CMK (cell line): ENCODE results near the gene CEP112.
A peak's percentile ranks its signal among the peaks of the same experiment; 100 is the strongest.

ENCODE experiments used
- DNase-seq: peaks from one replicate; pipeline ENCODE4 v3.0.0-alpha.2; 2010; ENCODE audit warnings: low read depth

The CEP112 gene

DNA sequence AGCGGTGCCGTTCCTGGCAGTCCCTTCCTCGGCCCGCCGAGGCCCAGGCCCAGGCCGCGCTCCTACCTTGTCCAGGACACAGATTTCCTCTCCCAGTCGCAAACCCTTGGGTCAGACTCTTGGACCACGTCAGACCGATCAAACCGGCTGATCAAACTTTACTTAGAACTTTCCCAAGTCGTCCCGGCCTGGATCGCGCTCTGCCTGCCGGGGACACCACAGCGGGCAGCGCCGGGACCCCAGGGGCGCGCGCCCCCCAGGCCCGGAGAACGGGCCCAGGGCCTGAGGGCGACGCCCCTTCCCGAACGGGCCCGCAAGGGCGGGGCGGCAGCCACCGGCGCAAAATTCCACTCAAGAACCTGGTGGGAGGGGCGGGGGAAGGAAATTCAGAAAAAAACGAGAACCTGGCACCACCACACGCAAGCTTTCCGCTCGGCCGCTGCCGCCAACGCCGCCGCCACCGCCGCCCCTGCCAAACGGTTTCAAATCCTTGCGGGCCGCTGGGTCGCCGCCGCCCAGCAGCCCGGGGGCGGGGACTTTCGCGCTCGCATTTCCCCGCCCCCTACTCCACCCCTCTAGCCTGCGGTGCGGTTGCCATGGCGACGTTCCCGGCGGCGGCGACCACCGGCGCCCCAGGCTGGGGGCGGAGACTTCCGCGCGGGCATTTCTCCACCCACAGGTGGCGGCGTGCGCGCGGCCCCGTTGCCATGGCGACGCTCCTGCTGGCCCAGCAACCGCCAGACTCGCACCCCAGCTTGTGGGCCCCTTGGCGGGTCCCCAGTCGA is at the start of gene CEP112:
Gene CEP112 (minus strand): TSS at position 541 of the 785 bp plus-strand sequence.
- peak; percentile 63 for DNase-seq

DNA sequence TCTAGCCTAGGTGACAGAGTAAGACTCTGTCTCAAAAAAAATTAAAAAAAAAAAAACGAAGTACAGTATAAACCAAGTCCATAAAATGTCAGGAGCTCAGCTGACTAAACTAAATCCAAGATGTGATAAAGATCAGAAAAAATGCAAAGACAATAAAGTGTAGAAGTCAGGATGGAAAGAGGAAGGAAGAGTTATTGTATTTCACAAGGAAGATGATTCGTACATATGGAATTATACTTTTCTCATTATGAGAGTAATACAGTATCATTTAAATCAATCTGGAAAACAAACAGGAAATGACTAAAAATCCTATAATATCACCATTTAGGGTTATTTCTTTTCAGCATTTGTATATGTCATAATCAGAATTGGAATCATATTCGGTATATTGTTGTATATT is 48.7 kb upstream of the CEP112 start:
- DNase-seq: no peak

DNA sequence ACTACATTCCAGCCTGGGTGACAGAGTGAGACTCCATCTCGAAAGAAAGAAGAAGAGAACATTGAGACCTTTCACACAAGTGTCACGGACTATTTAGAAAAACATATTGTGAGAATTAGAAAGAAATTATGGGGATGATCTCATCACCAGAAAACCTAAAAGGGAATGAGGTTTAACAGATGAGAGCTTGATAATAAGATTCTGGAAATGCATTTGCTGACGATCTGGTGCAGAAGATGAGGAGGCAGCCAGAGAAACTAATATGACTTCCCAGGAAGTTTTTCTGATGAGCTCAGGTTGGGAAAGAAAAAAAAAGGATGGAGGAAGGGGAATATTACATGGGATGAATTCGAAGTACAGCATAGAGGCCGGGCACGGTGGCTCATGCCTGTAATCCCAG is 48.1 kb upstream of the CEP112 start:
- DNase-seq: no peak

DNA sequence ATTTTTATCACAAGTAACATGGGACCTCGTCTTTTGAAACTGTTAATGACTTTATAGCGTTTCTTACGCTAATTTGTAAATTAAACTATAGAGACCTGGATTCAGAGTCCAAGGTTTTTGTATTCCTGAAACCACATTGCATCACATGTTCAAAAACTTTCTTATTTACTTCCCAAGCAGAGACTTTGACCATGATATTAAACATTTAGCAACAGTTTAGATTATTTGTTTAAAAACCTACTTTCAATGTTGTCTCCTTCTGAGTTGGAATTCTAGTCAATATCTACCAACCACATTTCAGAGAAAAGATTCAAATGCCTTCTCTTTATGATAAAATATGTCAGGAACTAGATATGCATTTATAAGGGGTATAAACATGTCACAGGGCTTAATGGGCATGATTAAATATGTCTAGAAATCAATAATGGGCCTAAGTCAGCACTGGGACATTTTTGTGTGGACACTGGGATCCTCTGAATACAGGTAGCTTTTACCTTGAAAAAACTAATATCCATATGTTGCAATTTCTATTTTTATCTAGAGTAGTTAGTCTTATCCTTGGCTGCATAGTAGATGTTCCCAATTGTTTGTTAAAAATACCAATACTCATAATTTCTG is 43.6 kb upstream of the CEP112 start:
- DNase-seq: no peak

DNA sequence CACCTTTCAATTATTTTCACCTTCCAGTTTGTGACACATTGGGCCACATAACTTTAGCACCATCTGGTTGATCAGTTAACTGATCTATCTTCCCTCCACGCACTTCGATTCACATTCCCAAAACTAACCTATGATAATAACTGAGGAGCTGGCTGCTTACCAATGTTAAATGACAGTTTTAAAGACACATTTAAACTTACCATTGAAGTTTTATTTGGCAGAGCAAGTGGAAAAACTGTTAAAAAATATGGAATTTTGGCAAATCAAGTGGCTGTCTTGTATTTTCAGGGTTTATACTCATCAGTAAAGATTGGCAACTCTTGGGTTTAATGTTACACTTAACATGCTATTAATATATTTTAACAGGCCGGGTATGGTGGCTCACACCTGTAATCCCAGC is 42.7 kb upstream of the CEP112 start:
- DNase-seq: no peak

DNA sequence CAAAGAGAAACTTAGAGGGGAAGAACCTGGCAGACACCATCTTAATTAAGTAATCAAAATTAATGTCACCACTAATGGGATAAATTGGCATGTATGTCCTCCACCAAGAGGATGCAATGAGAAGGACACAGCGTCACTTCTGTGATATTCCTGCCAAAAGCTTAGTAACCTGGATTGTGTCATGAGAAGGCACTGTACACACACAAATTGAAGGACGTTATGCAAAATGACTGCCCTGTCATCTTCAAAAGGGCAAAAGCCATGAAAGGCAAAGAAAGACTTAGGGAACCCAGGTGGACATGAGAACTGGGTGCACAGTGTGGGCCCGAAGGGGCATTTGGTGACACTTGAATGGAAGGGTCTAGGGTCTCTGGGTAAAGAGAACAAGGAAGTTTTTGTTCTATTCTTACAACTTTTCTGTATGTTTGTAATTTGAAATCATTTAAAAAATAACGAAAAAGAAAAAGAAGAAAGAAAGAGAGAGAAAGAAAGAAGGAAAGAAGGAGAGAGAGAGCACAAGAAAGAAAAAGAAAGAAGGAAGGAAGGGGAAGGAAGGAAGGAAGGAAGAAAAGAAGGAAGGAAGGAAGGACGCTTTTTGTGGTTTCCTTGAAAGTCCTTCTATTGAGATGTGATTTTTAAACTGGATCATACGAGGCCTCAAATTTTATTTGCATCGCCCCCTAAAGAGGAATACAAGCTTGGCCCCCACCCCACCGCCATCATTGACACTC is 41.3 kb upstream of the CEP112 start:
- no peak for DNase-seq

DNA sequence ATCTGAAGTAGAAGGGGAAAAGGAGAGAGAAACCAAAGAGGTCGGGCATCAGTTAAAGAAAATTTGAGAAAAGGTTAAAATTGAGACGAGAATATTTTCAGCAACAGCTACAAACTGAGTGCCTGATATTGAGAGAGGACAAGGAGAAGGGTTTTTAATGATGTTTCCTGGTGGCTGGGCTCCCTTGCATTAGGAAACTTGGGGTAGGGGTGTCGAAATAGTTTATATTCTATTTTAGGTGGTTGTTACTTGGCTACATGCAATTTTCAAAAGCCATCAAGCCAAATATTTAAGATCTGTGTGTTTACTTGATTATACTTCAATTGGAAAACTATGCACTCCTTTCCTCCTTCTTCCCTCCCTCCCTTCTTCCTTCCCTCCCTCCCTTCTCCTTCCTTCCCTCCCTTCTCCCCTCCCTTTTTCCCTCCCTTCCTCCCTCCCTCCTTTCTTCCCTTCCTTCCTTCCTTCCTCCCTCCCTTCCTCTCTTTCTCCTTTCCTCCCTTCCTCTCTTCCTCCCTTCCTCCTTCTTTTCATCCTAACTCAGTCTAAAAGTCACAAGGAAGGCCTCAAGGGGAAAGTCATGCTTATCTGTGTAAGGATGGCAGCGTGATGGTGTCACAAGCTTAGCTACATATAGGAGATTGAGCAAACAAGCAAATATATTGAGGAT is 39.1 kb upstream of the CEP112 start:
- no peak for DNase-seq

DNA sequence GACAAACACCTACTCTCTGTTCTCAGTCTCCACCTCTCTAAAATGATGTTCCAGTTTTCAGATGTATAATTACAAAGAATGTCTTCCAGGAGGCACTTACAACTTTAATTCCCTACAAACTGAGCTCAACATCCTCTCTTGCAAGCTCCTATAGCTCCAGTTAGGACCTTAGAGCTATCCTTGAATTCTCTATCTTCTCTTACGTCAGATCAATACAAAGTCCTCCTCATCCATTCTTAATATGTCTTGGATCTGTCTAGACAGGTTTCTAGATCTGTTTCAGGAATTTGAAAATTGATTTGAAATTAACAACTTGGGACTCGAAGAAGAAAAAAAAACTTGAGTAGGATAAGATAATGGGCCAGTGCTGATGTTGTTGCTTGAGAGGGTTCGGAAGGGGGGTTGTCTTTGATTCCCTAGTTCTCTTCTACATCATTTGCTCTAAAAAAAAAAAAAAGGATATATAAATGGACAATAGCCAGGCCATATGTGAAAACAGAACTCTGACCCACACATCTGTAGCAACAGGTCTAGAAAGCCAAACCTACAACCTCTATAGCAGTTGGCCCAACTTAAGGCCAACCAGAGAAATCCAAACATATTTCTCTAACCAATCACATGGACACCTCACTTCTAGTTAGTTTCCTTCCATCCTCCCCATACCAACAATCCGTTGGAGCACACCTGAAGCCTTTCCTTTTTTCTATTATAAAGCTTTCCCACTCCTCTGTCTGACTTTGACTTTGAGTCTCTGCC is 38.0 kb upstream of the CEP112 start:
- DNase-seq: no peak

DNA sequence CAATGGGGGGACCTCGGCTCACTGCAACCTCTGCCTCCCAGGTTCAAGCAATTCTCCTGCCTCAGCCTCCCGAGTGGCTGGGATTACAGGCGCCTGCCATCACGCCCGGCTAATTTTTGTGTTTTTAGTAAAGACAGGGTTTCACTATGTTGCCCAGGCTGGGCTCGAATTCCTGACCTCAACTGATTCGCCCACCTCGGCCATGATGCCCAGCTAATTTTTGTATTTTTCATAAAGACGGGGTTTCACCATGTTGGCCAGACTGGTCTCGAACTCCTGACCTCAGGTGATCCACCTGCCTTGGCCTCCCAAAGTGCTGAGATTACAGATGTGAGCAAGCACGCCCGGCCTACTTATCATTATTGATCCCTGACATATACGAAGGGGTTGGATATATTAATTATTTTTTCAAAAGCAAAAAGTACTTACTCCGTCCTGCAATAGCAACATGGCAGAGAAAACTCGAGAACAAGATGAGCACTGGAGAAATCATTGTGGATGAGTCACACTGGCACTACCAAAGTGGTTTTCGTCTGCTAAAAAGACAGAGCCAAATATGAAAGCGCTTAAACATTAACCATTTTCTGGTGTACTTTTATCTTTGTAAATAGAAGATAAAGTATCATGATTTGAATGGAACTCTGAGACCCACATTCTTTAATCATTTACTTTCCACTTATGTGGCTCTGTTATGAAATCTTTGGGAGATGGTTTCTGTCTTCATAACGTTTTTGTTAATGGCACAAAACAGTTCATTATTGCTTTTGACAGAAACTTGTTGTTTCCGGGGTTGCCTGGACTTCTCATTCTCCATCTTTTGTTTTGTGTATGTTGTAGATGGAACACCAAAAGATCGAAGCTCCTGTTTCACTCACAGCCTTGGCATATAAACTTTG is 37.2 kb upstream of the CEP112 start, which contains the start of gene APOH:
Gene APOH (minus strand): TSS at position 529 of the 896 bp plus-strand sequence. CDS start 36 bp downstream, at position 493.
- no peak for DNase-seq

DNA sequence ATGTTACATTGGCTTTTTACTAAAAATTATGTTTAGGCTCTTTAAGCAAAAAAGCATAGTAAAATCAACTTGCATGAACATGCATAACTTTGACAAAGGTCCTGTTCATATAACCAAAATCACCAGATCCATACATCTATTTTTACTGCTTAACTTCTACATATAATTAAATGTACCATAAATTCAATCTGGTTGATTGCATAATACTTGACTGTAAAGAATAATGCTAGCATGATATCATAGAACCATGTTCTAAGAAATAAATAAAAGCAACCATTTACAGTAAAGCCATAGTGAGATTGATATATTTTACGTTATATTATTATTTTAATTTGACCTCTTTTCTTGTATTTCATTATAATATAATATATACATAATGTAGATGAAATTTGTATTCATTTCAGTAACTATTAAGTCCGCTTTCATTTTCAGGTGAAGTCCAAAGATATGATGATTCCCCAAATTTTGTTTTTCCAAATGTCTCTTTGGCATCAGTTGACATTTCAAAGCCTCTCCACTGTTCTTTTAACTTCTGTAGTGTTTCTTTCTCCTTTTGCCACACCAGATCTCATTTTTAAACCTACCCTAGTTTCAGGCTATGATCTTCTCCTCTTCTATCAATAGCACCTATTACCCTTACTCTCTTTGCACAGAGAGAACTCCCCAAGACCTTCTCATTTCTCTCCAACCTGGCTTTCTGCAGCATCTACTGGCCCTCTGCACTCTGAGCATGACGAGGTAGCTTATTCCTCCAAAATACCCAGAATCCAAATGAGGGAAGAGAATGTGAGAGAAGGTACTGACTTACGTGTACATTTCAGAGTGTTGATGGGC is 35.5 kb upstream of the CEP112 start:
- DNase-seq: no peak

DNA sequence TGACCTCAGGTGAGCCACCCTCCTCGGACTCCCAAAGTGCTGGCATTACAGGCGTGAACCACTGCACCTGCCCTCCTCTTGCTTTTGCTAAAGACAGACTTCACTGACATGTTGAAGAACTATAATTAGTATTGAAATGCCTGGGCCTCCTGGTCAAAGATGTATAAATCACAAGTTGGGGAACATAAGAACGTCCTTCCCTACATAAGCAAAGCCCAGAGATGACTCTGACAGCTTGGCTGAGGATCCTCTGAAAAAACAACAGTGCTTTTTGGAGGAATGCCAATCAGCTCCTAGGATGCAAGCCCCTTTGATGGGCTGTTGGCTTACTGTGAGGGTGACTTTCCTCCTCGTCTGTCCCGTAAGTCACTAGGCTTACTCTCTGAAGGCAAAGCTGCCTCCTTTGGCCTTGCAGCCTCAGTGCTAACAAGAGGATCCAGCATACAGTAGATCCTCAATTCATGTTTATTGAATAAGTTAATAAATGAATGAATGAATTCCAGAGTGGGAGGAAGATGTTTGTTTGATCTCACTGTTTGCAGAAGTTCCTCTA is 30.9 kb upstream of the CEP112 start:
- DNase-seq: no peak

DNA sequence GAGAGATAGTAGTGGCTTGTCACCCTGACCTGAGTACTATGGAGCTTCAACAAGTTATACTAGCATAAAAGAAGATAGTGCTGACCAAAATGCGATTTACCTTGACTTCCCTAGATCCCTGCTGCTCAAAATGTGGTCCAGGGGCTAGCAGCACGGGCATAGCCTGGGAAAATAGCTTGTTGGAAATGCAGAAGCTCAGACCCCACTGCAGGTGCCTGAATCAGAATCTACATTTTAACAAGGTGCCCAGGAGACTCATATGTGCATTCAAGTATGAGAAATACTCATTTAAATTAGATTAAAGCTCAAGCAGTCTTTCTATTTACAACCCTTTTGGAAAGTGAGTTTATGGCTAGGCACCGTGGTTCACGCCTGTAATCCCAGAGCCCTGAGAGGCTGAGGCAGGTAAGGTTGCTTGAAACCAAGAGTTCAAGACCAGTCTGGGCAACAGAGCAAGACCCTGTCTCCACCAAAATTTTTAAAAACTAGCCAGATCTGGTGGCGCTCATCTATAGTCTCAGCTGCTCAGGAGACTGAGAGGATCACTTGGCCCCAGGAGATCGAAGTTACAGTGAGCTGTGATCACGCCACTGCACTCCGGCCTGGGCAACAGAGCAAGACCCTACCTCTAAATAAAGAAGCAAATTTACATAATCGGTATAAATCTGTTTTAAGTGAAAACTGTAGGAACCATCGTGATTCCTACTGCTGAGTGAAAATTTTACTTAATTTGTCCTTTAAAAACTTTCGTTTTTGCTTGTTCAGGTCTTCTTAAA is 30.0 kb upstream of the CEP112 start:
- no peak for DNase-seq

DNA sequence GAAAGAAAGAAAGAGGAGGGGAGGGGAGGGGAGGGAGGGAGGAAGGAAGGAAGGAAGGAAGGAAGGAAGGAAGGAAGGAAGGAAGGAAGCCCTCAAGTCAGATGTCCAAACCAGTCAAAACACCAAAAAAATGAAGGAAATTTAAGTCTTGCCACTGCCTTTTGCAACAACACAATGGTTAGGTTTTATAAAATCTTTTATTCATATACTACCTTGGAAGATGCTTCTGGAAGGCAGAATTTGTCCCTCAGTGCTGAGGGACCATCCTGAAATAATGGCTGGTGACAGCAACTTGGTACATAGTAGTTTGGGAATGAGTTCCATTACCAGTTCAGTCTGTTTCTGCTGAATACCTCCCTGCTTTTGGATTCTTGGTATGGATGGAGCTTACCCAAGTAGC is 29.4 kb upstream of the CEP112 start:
- DNase-seq: no peak

DNA sequence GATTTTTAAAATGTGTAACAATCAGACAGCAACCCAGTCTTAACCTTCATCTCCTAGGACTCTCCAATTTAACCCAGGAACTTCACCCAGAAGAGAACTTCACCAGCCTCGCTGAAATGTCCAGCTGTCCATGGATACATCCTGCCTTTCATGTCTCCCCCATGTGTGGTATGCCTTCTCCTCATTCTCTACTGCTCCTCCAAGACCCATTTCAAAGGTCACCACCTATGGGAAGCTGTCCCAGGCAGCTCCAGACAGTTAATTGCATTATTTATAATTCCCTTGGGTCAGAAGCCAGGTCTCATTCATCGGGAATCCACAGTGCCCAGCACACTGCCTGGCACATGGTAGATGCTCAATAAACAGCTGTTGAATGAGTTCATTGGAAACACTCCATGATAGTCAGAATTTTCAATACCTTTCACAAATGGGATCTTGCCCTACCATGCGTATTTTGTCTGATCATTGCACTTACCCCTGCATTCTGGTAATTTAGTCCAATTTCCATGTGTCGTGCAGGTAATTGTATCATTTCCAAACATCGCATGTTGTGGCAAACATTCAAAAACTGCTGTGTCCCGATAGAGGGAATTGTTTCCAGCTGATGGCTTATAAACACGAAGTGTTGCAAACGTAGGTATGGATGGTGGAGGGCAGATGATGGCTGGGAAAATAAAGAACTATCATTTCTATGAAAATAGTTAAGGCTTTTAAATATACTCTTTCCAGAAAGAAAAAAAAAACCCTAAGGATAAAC is 28.3 kb upstream of the CEP112 start:
- DNase-seq: no peak

DNA sequence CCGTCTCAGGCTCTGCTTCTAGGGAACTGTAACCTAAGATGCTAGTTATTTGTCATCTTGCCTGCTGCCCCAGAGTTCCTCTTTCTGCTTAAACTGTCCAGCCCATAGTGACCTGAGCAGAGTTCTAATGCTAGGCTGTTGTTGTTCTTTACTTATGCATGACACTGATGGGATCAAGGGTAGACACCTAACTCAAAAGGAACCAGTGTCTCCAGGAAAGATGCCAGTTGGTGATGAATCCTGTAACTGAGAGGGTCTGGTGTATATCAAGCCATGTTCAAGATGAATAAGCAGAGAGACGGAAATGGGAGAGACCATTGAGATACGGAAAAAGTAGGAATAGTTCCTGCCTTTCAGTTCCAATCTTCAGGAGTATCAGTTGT is 23.6 kb upstream of the CEP112 start:
- DNase-seq: no peak

DNA sequence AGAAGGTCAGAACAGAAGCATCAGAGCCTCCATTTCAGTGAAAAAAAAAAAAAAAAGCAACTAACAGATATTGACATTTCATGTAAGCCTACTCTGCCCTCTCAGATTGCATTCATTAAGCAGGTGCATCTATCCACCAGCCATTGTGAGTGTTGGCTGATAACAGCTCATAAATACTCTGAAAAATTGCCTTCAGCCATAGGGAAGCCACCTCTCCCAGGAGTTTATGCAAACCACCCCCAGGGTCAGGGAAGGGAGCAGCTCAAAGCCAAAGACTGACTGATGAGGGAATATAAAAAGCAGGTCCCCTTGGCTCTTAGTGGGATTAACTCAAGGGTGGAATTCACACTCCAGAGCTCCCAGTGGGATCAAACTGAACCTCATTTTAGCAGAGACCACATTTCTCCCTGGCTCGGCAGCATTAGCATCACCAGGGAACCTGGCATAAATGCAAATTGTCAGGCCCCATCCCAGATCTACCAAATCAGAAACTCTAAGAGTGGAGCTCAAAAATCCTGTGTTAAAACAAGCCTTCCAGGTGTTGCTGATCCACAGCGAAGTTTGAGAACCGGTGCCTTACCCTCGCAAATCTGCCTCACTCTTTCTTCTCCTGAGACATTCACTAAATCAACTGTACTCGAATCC is 23.1 kb upstream of the CEP112 start:
- no peak for DNase-seq

DNA sequence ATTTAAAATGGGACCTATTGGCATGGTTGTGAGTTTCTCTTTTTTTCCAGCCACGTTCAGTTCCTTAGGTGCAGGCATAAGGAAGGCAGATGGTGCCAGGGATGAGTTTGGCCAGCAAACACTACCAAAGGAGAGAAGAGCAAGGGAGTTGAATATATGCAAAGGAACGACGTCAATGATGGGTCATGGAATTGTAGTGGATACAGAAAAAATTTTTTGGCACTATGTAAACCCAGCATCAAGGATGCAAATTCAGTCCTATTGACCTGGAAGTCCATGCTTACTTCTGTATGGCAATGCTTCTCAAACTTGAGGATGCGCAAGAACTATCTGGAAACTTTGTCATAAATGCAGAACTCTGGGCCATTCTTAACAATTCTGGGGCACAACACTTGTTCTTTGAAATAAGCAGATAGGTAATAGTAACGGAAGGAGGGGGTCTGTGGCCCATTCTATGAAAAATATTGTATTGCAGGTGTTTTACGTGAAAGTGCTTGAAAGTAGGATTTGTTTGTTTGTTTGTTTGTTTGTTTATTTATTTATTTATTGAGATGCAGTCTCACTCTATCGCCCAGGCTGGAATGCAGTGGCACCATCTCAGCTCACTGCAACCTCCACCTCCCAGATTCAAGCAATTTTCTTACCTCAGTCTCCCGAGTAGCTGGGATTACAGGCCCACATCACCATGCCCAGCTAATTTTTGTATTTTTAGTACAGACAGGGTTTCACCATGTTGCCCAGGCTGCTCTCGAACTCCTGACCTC is 19.3 kb upstream of the CEP112 start:
- DNase-seq: no peak
